MM.1S (cell line): ENCODE data around the gene VEGFC.

Experiments
- DNase-seq: peaks from one replicate; pipeline ENCODE4 v3.0.0-alpha.2; 2015
- H2AFZ ChIP-seq: fragments of 300-600 bp; sonication (generic); 2 replicates; pipeline ENCODE4 v1.6.0; 2016; ENCODE audit warnings: antibody characterized with exemption, low read length
- H3F3A ChIP-seq: fragments of 300-600 bp; sonication (generic); 2 replicates; pipeline ENCODE4 v1.6.1; 2016; ENCODE audit warnings: mild to moderate bottlenecking, antibody characterized with exemption, low read length, moderate library complexity, mixed read lengths; ENCODE audit not compliant: insufficient read depth
- H3K27ac ChIP-seq: fragments of 300-600 bp; sonication (generic); 2 replicates; pipeline ENCODE4 v1.5.1; 2016; ENCODE audit warnings: mild to moderate bottlenecking, low read length
- H3K27me3 ChIP-seq: fragments of 300-600 bp; sonication (generic); replicated peaks from 2 replicates; pipeline ENCODE4 v1.6.0; 2016; ENCODE audit warnings: low read length; ENCODE audit not compliant: insufficient read depth
- H3K36me3 ChIP-seq: fragments of 300-600 bp; sonication (generic); replicated peaks from 2 replicates; pipeline ENCODE4 v1.6.1; 2016; ENCODE audit warnings: mild to moderate bottlenecking, low read length, mixed read lengths; ENCODE audit not compliant: insufficient read depth
- H3K4me1 ChIP-seq: fragments of 300-600 bp; sonication (generic); 2 replicates; pipeline ENCODE4 v1.6.1; 2016; ENCODE audit warnings: low read length, mixed read lengths
- H3K4me2 ChIP-seq: fragments of 300-600 bp; sonication (generic); 2 replicates; pipeline ENCODE4 v1.6.0; 2016; ENCODE audit warnings: low read depth, low read length
- H3K4me3 ChIP-seq: fragments of 300-600 bp; sonication (generic); 2 replicates; pipeline ENCODE4 v1.5.1; 2016; ENCODE audit warnings: low read length, mixed read lengths
- H3K79me2 ChIP-seq: fragments of 300-600 bp; sonication (generic); 2 replicates; pipeline ENCODE4 v1.6.1; 2016; ENCODE audit warnings: mixed run types, low read length, mixed read lengths
- H3K9ac ChIP-seq: fragments of 300-600 bp; sonication (generic); 2 replicates; pipeline ENCODE4 v1.6.1; 2016; ENCODE audit warnings: low read length, mixed read lengths
- H3K9me2 ChIP-seq: fragments of 300-600 bp; sonication (generic); replicated peaks from 2 replicates; pipeline ENCODE4 v1.6.1; 2016; ENCODE audit warnings: mild to moderate bottlenecking, low read length, mixed read lengths; ENCODE audit not compliant: insufficient read depth
- H3K9me3 ChIP-seq: fragments of 300-600 bp; sonication (generic); replicated peaks from 2 replicates; pipeline ENCODE4 v1.6.1; 2016; ENCODE audit warnings: mild to moderate bottlenecking, low read length, mixed read lengths; ENCODE audit not compliant: insufficient read depth
- H4K20me1 ChIP-seq: fragments of 300-600 bp; sonication (generic); 2 replicates; pipeline ENCODE4 v1.6.1; 2016; ENCODE audit warnings: mild to moderate bottlenecking, low read length, moderate library complexity, mixed read lengths; ENCODE audit not compliant: insufficient read depth
- EZH2 ChIP-seq: fragments of 300-600 bp; sonication (generic); optimal IDR thresholded peaks from 2 replicates; pipeline ENCODE3; 2017; ENCODE audit warnings: low read depth, mild to moderate bottlenecking, antibody characterized with exemption, low read length, mixed read lengths
- EZH2phosphoT487 ChIP-seq: fragments of 300-600 bp; sonication (generic); IDR thresholded peaks from 2 replicates; pipeline ENCODE4 v1.6.1; 2018; ENCODE audit warnings: antibody characterized with exemption, low read length
- TF ChIP-seq, protein P1 (sequence below): fragments of 300-600 bp; sonication (generic); IDR thresholded peaks from 2 replicates; pipeline ENCODE4 v1.5.1; 2016; ENCODE audit warnings: antibody characterized with exemption, low read length, mixed read lengths

VEGFC gene

DNA sequence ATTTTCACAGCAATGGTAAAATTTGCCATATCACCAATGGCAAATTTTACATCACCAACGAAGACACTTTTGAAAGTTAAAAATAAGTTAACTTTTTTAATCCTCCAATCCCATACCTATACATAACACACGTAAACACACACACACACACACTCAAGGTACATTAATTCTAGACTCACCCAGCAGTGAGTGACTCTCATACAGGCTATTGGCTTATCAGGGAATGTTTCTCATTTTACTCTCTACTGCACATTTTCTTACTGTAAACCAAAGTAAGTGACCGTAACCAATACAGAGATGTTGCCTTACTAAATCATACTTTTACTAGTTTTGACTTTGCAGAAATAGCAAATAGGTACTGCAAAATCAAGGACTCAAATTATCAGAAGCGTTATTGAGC, 2.3 kb downstream of the VEGFC start:
- H4K20me1 ChIP-seq: no peaks in the 10 kb centered on the region
- no peaks in the 10 kb centered on the region for H3K4me1 ChIP-seq
- H3K36me3 ChIP-seq: no peaks in the 10 kb centered on the region
- no peaks in the 10 kb centered on the region for H3F3A ChIP-seq
- DNase-seq: no peak
- no peak for TF ChIP-seq EZH2phosphoT487
- TF ChIP-seq, protein P1, sequence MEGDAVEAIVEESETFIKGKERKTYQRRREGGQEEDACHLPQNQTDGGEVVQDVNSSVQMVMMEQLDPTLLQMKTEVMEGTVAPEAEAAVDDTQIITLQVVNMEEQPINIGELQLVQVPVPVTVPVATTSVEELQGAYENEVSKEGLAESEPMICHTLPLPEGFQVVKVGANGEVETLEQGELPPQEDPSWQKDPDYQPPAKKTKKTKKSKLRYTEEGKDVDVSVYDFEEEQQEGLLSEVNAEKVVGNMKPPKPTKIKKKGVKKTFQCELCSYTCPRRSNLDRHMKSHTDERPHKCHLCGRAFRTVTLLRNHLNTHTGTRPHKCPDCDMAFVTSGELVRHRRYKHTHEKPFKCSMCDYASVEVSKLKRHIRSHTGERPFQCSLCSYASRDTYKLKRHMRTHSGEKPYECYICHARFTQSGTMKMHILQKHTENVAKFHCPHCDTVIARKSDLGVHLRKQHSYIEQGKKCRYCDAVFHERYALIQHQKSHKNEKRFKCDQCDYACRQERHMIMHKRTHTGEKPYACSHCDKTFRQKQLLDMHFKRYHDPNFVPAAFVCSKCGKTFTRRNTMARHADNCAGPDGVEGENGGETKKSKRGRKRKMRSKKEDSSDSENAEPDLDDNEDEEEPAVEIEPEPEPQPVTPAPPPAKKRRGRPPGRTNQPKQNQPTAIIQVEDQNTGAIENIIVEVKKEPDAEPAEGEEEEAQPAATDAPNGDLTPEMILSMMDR: no peak
- TF ChIP-seq EZH2: no peak
- H3K4me2 ChIP-seq: no peak overlapping the region
- H3K27me3 ChIP-seq: no peaks in the 10 kb centered on the region
- no peak overlapping the region for H3K9ac ChIP-seq
- H3K4me3 ChIP-seq: no peak overlapping the region
- no peak overlapping the region for H2AFZ ChIP-seq
- no peaks in the 10 kb centered on the region for H3K9me3 ChIP-seq
- no peak overlapping the region for H3K27ac ChIP-seq
- H3K9me2 ChIP-seq: no peaks in the 10 kb centered on the region
- H3K79me2 ChIP-seq: no peaks in the 10 kb centered on the region

DNA sequence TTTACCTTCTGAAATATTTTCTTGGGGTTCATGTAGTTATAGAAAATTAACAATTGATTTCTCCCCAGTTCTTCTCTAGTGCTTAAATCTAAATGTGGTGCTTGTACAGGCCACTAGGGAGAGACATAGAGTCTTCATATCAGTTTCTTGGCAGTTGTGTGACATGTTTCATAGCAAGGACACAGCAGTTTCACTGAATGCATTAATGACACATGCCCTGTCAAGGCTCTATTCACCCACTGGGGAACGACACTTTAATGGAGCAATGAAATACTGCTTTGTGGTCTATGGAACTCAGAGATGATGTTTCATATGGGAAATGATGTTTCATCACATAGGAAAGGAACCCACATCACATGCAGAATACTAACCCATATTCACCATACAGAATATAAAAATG, 2.8 kb downstream of the VEGFC start:
- DNase-seq: peak; percentile 69
- no peak overlapping the region for H3K9ac ChIP-seq
- H3K4me2 ChIP-seq: no peak overlapping the region
- no peak overlapping the region for H3K27ac ChIP-seq
- no peaks in the 10 kb centered on the region for H4K20me1 ChIP-seq
- no peaks in the 10 kb centered on the region for H3K9me3 ChIP-seq
- H3F3A ChIP-seq: no peaks in the 10 kb centered on the region
- H3K27me3 ChIP-seq: no peaks in the 10 kb centered on the region
- no peaks in the 10 kb centered on the region for H3K36me3 ChIP-seq
- H3K4me3 ChIP-seq: no peak overlapping the region
- H3K79me2 ChIP-seq: no peaks in the 10 kb centered on the region
- H3K4me1 ChIP-seq: no peaks in the 10 kb centered on the region
- H3K9me2 ChIP-seq: no peaks in the 10 kb centered on the region
- no peak overlapping the region for H2AFZ ChIP-seq
- no peak for TF ChIP-seq EZH2
- TF ChIP-seq, protein P1: peak; percentile 69
- TF ChIP-seq EZH2phosphoT487: no peak

DNA sequence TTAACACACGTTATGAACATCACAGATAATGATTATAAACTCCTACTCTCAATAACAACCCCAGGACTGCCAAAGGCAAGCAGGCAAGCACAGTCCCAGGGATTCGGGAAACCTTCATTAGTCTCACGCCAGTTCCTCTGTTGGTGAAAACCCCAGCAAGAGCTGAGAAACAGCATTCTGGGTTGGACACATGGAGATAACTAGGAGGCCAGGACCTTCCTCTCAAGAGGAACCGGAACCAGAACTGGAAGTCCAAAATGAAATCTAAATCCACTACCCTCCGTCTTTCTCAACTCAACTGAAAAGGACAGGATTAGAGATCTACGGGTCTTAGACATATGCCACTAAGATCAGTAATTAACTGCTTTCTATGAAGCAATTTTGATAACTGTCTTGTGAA, 3.8 kb downstream of the VEGFC start:
- Histone ChIP-seq H3K4me3 (no peak overlapping the region), H2AFZ (no peak overlapping the region), H3K27me3 (no peaks in the 10 kb centered on the region), H3K4me1 (no peaks in the 10 kb centered on the region), H4K20me1 (no peaks in the 10 kb centered on the region), H3K79me2 (no peaks in the 10 kb centered on the region), H3K36me3 (no peaks in the 10 kb centered on the region), H3K9me3 (no peaks in the 10 kb centered on the region), H3K9ac (no peak overlapping the region), H3K9me2 (no peaks in the 10 kb centered on the region), H3F3A (no peaks in the 10 kb centered on the region), H3K27ac (no peak overlapping the region), H3K4me2 (no peak overlapping the region)
- no peak for TF ChIP-seq EZH2
- no peak for TF ChIP-seq EZH2phosphoT487
- TF ChIP-seq, protein P1: no peak
- no peak for DNase-seq

DNA sequence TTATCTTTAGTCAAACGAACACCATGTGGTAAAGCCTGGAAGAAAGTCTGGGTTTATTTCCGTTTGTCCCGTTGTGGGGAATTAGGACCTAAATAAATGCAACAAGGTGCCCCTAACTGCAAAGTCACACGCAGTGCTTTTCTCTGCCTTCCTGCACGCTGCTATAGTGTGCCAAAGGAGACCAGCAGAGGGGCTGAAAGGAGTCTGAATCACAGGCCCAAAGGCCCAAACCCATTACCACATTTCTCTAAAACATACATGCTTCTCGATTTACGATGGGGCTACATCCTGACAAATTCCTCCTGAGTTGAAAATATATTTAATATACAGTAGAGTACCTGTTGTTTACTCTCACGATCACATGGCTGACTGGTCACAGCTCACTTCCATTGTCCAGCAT, 4.5 kb downstream of the VEGFC start:
- H3K9me2 ChIP-seq: no peaks in the 10 kb centered on the region
- H3K9me3 ChIP-seq: no peaks in the 10 kb centered on the region
- no peak overlapping the region for H3K4me2 ChIP-seq
- no peaks in the 10 kb centered on the region for H3K36me3 ChIP-seq
- no peaks in the 10 kb centered on the region for H3K4me1 ChIP-seq
- no peaks in the 10 kb centered on the region for H3K27me3 ChIP-seq
- no peaks in the 10 kb centered on the region for H3F3A ChIP-seq
- DNase-seq: no peak
- no peak overlapping the region for H3K4me3 ChIP-seq
- H3K79me2 ChIP-seq: no peaks in the 10 kb centered on the region
- H3K27ac ChIP-seq: no peak overlapping the region
- no peak overlapping the region for H3K9ac ChIP-seq
- TF ChIP-seq, protein P1: no peak
- no peak for TF ChIP-seq EZH2phosphoT487
- TF ChIP-seq EZH2: no peak
- no peaks in the 10 kb centered on the region for H4K20me1 ChIP-seq
- H2AFZ ChIP-seq: no peak overlapping the region
